GM19468 (cell line): ENCODE data around the gene FAM53A.

Experiments used
- ATAC-seq: cut with Tn5 transposase; IDR thresholded peaks from one replicate; pipeline ENCODE4 v1.9.1; 2021; ENCODE audit warnings: mild to moderate bottlenecking, moderate library complexity, moderate number of reproducible peaks; ENCODE audit not compliant: unreplicated experiment; ENCODE audit errors: extremely low read depth

FAM53A gene

GRCh38 chr4:1598206-1599025 is 85.7 kb downstream of the FAM53A start:
- ATAC-seq: no peak

- ATAC-seq: no peak
These were observed 86.8 kb downstream of the FAM53A start for GRCh38 chr4:1597021-1597931.

- no peak for ATAC-seq
These were observed 87.7 kb downstream of the FAM53A start for GRCh38 chr4:1596393-1596792.

GRCh38 chr4:1595789-1596325 is 88.3 kb downstream of the FAM53A start:
- ATAC-seq: no peak

- no peak for ATAC-seq
These were observed 89.0 kb downstream of the FAM53A start for GRCh38 chr4:1594871-1595788.

GRCh38 chr4:1593881-1594345 is 90.2 kb downstream of the FAM53A start:
- no peak for ATAC-seq

GRCh38 chr4:1593458-1593857 is 90.7 kb downstream of the FAM53A start:
- ATAC-seq: no peak

GRCh38 chr4:1592709-1593417 is 91.2 kb downstream of the FAM53A start:
- ATAC-seq: no peak

- no peak for ATAC-seq
These were observed 91.9 kb downstream of the FAM53A start for GRCh38 chr4:1592068-1592708.

GRCh38 chr4:1591107-1591506 is 93.0 kb downstream of the FAM53A start:
- no peak for ATAC-seq

GRCh38 chr4:1590244-1590643 is 93.9 kb downstream of the FAM53A start:
- ATAC-seq: no peak
